Fibroblast of skin of left quadriceps (primary cell): ENCODE measurements around the gene DNAJC19.
"Not testable (repeated sequence)": the region's sequence is repeated elsewhere in the genome, so short reads cannot be mapped to it uniquely, and the experiment has no call there.

Experiments used
- DNase-seq, 2 experiments: peaks; one replicate each; pipeline ENCODE4 v3.0.0-alpha.2; 2013; ENCODE audit warnings: low read depth in 2 of 2

DNAJC19 gene

GRCh38 chr3:180989291-180990163, at the start of gene DNAJC19:
DNAJC19 (minus strand) TSS chr3:180989736; CDS start chr3:180989602, 134 bp downstream.
- peak; percentile 90 to 92 for DNase-seq

- no peak for DNase-seq
Observed at GRCh38 chr3:181030948-181031347, 41.4 kb upstream of the DNAJC19 start.

GRCh38 chr3:181025204-181025603, 35.7 kb upstream of the DNAJC19 start:
- no peak for DNase-seq

DNA sequence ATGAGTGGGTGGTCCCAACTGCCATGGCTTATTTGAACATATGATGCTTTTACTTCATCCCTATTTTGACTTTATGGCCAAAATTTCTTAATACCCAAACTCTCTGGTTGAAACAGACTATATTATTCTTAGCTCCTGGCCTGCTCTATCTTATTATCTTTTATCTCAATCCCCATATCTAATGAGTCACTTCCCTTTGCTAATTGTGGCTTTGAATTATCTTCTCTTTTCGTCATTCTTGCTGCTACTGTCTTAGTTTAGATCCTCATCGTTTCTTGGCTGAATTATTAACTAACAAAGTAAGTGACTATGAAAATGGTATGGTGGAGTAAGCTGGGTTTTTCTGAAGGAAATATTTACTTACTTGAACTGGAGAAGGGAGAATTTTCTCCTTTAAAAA, 28.2 kb upstream of the DNAJC19 start:
- no peak for DNase-seq

GRCh38 chr3:181009225-181009624, 19.7 kb upstream of the DNAJC19 start:
- DNase-seq = no peak

DNA sequence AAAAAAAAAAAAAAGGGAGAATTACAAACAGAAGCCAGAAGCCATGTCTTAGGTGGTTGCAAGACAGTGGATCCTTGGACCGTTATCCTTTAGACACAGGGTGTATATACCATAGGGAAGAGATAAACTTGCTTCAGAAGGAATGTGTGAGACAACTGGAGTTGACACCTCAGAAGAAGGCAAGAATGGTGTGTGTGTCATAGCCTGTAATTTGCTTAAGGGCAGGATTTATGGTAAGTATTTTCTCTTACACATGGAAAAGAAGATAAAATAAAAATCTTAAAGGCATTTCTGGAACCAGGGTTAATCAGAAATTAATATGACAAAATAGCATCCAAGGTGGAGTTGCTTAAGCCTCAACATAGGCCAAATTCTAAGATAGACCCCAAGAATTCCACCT, 19.3 kb upstream of the DNAJC19 start:
- no peak for DNase-seq

DNA sequence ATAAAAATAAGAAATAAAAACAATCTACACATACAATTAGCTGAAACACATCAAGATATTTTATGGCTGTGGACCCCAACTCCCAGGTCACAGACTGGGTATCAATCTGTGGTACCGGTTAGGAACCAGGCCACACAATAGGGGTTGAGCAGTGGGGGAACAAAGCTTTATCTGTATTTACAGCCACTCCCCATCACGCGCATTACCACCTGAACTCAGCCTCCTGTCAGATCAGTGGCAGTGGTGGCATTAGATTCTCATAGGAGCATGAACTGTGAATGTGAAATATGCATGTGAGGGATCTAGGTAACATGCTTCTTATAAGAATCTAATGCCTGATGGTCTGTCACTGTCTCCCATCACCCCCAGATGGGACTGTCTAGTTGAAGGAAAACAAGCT, 17.7 kb upstream of the DNAJC19 start:
- DNase-seq = no peak

DNA sequence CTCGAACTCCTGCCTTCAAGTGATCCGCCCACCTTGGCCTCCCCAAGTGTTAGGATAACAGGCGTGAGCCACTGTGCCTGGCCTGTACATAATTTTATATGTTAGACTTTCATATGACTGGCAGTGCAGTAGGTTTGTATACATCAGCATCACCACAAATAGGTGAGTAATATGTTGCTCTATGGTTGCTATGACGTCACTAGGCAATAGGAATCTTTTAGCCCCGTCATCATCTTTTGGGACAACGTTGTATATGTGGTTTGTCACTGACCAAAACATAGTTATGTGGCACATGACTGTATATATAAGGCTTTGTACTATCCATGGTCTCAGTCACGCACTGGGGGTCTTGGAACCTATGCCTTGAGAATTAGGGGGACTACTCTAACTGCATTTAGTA, 17.0 kb upstream of the DNAJC19 start:
- no peak for DNase-seq

GRCh38 chr3:181003469-181003868, 13.9 kb upstream of the DNAJC19 start:
- not testable (repeated sequence) for DNase-seq

- not testable (repeated sequence) for DNase-seq
Observed at GRCh38 chr3:181002331-181002730, 12.8 kb upstream of the DNAJC19 start.

DNA sequence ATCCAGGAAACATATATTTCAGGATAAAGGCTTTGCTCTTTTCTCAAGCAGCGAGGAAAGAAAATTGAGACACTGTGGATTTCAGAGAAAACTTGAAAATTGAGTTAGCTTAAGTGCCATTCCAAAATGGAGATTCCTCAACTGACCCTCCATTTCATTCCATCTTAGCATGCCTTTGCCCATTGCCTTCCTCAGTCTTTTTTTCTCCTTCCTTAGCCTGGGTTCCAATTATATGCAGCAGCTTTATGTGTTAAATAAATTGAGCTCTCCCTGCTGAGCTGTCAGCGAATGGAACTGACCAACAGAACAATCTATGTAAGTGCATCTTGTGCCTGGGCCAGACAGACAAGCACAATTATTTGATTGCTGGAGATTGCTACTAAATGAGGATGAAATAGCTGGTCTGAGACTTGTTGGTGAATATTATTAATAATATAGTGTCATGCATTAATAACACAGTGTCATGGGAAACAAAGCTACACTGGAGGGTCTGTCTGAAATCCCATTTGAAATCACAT, 6.9 kb upstream of the DNAJC19 start:
- DNase-seq = no peak

- DNase-seq = no peak
Observed at GRCh38 chr3:180990505-180990904, 969 bp upstream of the DNAJC19 start.

GRCh38 chr3:180987344-180987743, 2.2 kb downstream of the DNAJC19 start:
- DNase-seq = no peak

DNA sequence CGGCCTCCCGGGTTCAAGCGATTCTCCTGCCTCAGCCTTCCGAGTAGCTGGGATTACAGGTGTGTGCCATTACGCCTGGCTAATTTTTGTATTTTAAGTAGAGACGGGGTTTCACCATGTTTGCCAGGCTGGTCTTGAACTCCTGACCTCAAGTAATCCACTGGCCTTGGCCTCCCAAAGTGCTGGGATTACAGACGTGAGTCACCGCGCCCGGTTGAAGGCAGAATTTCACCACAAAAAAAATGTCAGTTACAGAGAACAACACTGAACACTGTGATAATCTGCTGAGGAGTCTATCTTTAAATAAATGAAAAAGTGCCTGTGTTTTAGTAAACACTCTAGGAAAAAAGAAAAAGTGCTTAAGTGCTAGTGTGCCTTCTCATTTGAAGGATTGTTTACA, 3.2 kb downstream of the DNAJC19 start:
- DNase-seq = not testable (repeated sequence)

GRCh38 chr3:180983136-180983535, 6.4 kb downstream of the DNAJC19 start:
- DNase-seq = no peak

DNA sequence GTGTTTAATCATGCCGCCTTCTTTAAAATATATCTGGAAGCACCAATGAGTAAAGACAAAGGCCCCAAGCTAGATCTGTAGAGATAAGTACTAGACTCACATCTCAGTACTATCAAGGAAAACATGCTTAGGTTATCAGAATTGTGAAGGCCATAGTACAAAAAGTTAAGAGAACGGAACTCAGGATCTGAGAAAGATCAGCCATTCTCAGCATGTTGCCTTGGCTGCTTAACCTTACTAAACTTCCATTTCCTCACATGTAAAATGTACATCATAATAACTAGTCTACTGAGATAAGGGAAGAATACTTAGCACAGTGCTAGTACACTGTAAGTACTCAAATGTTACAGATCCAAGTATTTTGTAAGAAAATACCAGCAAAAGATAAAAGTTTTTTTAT, 7.6 kb downstream of the DNAJC19 start:
- no peak for DNase-seq

GRCh38 chr3:180980611-180981010, 8.9 kb downstream of the DNAJC19 start:
- no peak for DNase-seq

- no peak for DNase-seq
Observed at GRCh38 chr3:180979961-180980360, 9.6 kb downstream of the DNAJC19 start.

DNA sequence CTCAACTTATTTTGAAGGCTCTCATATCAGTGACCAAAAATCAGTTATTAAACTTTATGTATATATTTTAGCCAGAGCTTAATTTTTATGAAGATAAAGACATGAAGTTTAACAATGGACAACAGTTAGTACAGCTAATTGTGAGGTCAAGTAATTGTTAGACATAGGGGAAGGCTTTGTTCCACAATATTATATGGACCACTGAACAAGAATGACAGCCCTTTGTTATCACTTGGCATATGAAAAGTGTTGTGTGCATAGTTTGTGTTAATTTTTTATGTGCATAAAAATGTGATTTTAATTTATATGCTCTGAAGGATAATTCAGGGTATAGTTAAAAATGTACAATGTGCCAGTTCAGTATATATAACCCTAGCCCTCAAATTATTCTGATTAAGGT, 12.0 kb downstream of the DNAJC19 start:
- no peak for DNase-seq

DNA sequence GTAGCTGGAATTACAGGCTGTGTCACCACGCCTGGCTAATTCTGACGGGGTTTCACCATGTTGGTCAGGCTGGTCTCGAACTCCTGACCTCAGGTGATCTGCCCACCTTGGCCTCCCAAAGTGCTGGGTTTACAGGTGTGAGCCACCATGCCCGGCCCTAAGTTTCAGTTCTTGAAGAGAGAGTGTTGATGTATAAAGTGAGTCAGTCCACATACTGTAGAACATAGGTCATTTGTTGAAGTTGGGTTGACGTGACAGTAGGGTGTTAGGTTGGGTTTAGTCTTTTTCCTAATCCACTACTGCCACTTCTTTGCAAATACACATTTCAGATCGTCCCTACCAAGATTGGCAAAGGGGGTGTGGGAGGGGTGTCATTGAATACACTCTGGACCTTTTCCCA, 15.2 kb downstream of the DNAJC19 start:
- no peak for DNase-seq

DNA sequence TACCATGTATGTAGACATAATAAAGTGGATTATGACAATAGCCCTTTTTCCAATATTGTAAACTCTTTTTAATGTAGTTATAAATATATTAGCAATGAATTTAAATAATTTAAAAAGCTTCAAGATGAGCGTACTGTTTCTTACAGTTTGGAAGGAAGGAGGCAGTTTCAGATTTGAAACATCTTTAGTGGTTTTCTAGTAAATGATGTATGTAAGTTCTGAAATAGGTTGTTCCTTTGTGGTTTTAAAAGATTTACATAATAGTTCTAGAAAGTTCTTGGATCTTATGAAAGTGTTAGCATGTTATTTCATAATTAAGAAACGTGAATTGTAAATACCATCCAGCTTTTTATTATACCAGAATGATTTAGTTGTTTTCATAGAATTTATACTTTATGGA, 16.0 kb downstream of the DNAJC19 start:
- no peak for DNase-seq

GRCh38 chr3:180970931-180971330, 18.6 kb downstream of the DNAJC19 start:
- DNase-seq = no peak

DNA sequence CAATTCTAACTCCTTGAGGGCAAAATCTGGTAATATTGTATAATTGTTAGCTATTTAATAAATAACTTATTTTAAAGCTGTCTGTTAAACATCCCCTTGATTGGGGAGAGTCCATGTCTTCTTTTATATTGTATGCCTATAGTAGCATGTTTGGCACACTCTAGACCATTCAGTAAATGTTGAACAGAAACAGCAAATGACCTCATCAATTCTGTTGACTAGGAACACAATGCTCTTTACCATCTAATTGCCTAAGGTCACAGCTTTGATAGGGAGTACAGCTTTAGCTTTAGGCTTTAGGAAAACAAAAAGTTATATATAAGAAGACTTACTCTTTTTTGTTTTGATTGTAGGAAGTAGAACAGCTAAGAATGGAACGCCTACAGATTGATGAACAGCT, 27.0 kb downstream of the DNAJC19 start:
- no peak for DNase-seq

GRCh38 chr3:180961552-180961951, 28.0 kb downstream of the DNAJC19 start:
- no peak for DNase-seq
